A673 (cell line): ENCODE measurements around the gene MACROD1. TPM values are rescaled to one million over a fixed set of nuclear protein-coding genes. Genes with fewer than 3 reads are reported as not detected.

Experiments
- BruUV-seq: library from RNA; stranded (reverse); fragments of 400-500 nt; replicated peaks from 2 replicates; lab custom pipeline; 2021; lab: Mats Ljungman, UMichigan
- CTCF ChIA-PET: fragments of 300-600 bp; sonication (Branson Sonifier 250); formaldehyde crosslinking; loops from one replicate; lab custom pipeline; 2022; ENCODE audit warnings: antibody characterized with exemption; lab: Charles Lee
- POLR2A ChIA-PET: fragments of 300-600 bp; sonication (Branson Sonifier 250); formaldehyde crosslinking; loops from one replicate; lab custom pipeline; 2022; ENCODE audit warnings: antibody characterized with exemption; ENCODE audit not compliant: low non-redundant PET; lab: Charles Lee
- DNase-seq: peaks from one replicate; pipeline ENCODE4 v3.0.0-alpha.2; 2015; ENCODE audit warnings: low spot score
- H3K27ac ChIP-seq: fragments of 200-600 bp; sonication (generic); 2 replicates; pipeline ENCODE4 v1.5.1; 2016; ENCODE audit warnings: mixed run types, low read depth, mild to moderate bottlenecking, mixed read lengths, antibody characterized with exemption, low read length; ENCODE audit not compliant: poor library complexity, severe bottlenecking
- H3K27me3 ChIP-seq: fragments of 200-600 bp; sonication (generic); replicated peaks from 2 replicates; pipeline ENCODE4 v1.6.1; 2017; ENCODE audit warnings: mixed run types, low read depth, mild to moderate bottlenecking, mixed read lengths, antibody characterized with exemption, low read length; ENCODE audit not compliant: insufficient read depth, poor library complexity
- H3K36me3 ChIP-seq: fragments of 200-600 bp; sonication (generic); 2 replicates; pipeline ENCODE4 v1.6.1; 2016; ENCODE audit warnings: mixed run types, mild to moderate bottlenecking, mixed read lengths, antibody characterized with exemption, low read length; ENCODE audit not compliant: insufficient read depth, poor library complexity, severe bottlenecking
- H3K4me1 ChIP-seq: fragments of 200-600 bp; sonication (generic); 2 replicates; pipeline ENCODE4 v1.6.1; 2017; ENCODE audit warnings: mixed run types, mild to moderate bottlenecking, mixed read lengths, antibody characterized with exemption, low read length; ENCODE audit not compliant: insufficient read depth, poor library complexity, severe bottlenecking
- H3K4me3 ChIP-seq: fragments of 200-600 bp; sonication (generic); 2 replicates; pipeline ENCODE4 v1.5.1; 2016; ENCODE audit warnings: low read depth, mixed run types, mild to moderate bottlenecking, mixed read lengths, low read length; ENCODE audit not compliant: poor library complexity, severe bottlenecking
- H3K9me3 ChIP-seq: fragments of 200-600 bp; sonication (generic); 2 replicates; pipeline ENCODE4 v1.6.1; 2016; ENCODE audit warnings: mixed run types, low read depth, mild to moderate bottlenecking, mixed read lengths, antibody characterized with exemption, low read length; ENCODE audit not compliant: poor library complexity, severe bottlenecking
- EZH2 ChIP-seq: fragments of 200-600 bp; sonication (generic); IDR thresholded peaks from 2 replicates; pipeline ENCODE4 v1.6.1; 2017; ENCODE audit warnings: borderline replicate concordance, low read depth, mild to moderate bottlenecking, mixed read lengths, antibody characterized with exemption, low read length; ENCODE audit not compliant: poor library complexity, severe bottlenecking
- intact Hi-C: fragments of 100-400 bp; cut with micrococcal nuclease; formaldehyde crosslinking; loops from one replicate; pipeline ENCODE4 v1.10.0; 2022; ENCODE audit not compliant: unreplicated experiment
- total RNA-seq: library from RNA; stranded (reverse); gene quantifications from 2 replicates; pipeline ENCODE4 v1.2.3, GENCODE V29; 2021
- TF ChIP-seq, protein P1 (sequence below): fragments of 300-800, 200-600 bp; sonication (generic); conservative IDR thresholded peaks from 2 replicates; pipeline ENCODE4 v1.5.1; 2017; ENCODE audit warnings: low read depth, mild to moderate bottlenecking, antibody characterized with exemption, low read length, moderate library complexity, mixed read lengths

MACROD1 gene
- total RNA-seq, 1 experiment from 2014 or later: 28.7 TPM

GRCh38 chr11:64094463-64095260, 71.3 kb downstream of the MACROD1 start:
- Histone ChIP-seq H3K9me3 (no peaks in the 10 kb centered on the region), H3K36me3 (no peaks in the 10 kb centered on the region), H3K27ac (peak overlapping the region; percentile 55), H3K4me3 (no peak overlapping the region), H3K4me1 (peaks cover 59% of the 10 kb centered on the region), H3K27me3 (no peaks in the 10 kb centered on the region)
- ChIA-PET CTCF (no interaction called here), POLR2A (no interaction called here)
- intact Hi-C loops: no loop called here
- no peak for TF ChIP-seq EZH2
- no peak for DNase-seq
- no TSS peak for BruUV-seq

- Histone ChIP-seq H3K27me3 (no peaks in the 10 kb centered on the region), H3K4me1 (peaks cover 64% of the 10 kb centered on the region), H3K9me3 (no peaks in the 10 kb centered on the region), H3K4me3 (no peak overlapping the region), H3K36me3 (no peaks in the 10 kb centered on the region), H3K27ac (no peak overlapping the region)
- TF ChIP-seq EZH2: no peak
- TF ChIP-seq, protein P1, sequence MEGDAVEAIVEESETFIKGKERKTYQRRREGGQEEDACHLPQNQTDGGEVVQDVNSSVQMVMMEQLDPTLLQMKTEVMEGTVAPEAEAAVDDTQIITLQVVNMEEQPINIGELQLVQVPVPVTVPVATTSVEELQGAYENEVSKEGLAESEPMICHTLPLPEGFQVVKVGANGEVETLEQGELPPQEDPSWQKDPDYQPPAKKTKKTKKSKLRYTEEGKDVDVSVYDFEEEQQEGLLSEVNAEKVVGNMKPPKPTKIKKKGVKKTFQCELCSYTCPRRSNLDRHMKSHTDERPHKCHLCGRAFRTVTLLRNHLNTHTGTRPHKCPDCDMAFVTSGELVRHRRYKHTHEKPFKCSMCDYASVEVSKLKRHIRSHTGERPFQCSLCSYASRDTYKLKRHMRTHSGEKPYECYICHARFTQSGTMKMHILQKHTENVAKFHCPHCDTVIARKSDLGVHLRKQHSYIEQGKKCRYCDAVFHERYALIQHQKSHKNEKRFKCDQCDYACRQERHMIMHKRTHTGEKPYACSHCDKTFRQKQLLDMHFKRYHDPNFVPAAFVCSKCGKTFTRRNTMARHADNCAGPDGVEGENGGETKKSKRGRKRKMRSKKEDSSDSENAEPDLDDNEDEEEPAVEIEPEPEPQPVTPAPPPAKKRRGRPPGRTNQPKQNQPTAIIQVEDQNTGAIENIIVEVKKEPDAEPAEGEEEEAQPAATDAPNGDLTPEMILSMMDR: no peak
- intact Hi-C loops: no loop called here
- BruUV-seq: no TSS peak
- POLR2A ChIA-PET: no interaction called here
- DNase-seq: no peak
- CTCF ChIA-PET: no interaction called here
These were observed 72.5 kb downstream of the MACROD1 start for GRCh38 chr11:64093233-64094039.

DNA sequence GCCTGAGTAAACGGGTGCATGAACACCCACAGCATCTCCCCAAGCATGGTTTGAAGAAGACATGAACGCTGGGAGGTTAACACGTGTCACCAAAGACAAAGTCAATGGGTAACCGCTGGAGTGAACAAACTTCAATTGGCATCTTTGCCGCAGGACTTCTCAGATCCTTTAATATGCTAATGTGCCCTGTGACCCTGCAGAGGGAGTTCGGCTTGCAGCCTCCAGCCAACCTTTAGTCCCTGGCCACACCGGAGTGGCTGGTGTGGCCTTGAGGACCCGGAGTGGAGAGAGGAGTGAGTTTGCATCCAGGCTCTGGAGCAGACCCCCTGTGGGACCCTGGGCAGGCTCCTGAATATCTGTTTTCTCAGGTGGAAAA, 73.2 kb downstream of the MACROD1 start:
- peaks cover 68% of the 10 kb centered on the region for H3K4me1 ChIP-seq
- TF ChIP-seq EZH2: no peak
- TF ChIP-seq, protein P1: no peak
- DNase-seq: no peak
- no peak overlapping the region for H3K4me3 ChIP-seq
- no peaks in the 10 kb centered on the region for H3K9me3 ChIP-seq
- H3K36me3 ChIP-seq: no peaks in the 10 kb centered on the region
- CTCF ChIA-PET: no interaction called here
- intact Hi-C loops: no loop called here
- H3K27ac ChIP-seq: peak overlapping the region; percentile 88
- H3K27me3 ChIP-seq: no peaks in the 10 kb centered on the region
- POLR2A ChIA-PET: no interaction called here
- no TSS peak for BruUV-seq
